ENCODE data around the gene RSPH10B. TPM values are rescaled to one million over a fixed set of nuclear protein-coding genes. Genes with fewer than 3 reads are reported as not detected.
"Not testable (repeated sequence)": the region's sequence is repeated elsewhere in the genome, so short reads cannot be mapped to it uniquely, and the experiment has no call there.

RSPH10B gene

GRCh38 chr7:5884431-5884830, 86.1 kb downstream of the RSPH10B start:
- H3K36me3 ChIP-seq (ENCODE audit: control insufficient read depth in 1 of 2, insufficient read depth in 2 of 2, low read depth in 1 of 2, low read length in 2 of 2); H2BK12ac ChIP-seq (ENCODE audit: low read length in 2 of 2); H3K4ac ChIP-seq (ENCODE audit: low read depth in 1 of 2, low read length in 2 of 2); H3K4me2 ChIP-seq (ENCODE audit: low read length, poor library complexity, severe bottlenecking); H2AK5ac ChIP-seq (ENCODE audit: low read length, severe bottlenecking); H3K4me3 ChIP-seq (ENCODE audit: insufficient read depth in 1 of 2, low read depth in 1 of 2, low read length in 2 of 2); DNase-seq; H3K27ac ChIP-seq (ENCODE audit: low read length, poor library complexity, severe bottlenecking); H3K14ac ChIP-seq (ENCODE audit: low read length in 2 of 2); H2BK120ac ChIP-seq (ENCODE audit: low read depth, low read length); H3K9ac ChIP-seq (ENCODE audit: low read length); H4K8ac ChIP-seq (ENCODE audit: low read length); H3K9me3 ChIP-seq (ENCODE audit: control insufficient read depth, low read length); H3K18ac ChIP-seq (ENCODE audit: low read depth in 1 of 2, low read length in 2 of 2); H3K4me1 ChIP-seq (ENCODE audit: control insufficient read depth, insufficient read depth, low read depth, low read length); H3K27me3 ChIP-seq (ENCODE audit: control insufficient read depth in 1 of 2, insufficient read depth in 1 of 2, low read length in 2 of 2); H4K91ac ChIP-seq (ENCODE audit: low read length); H3K79me1 ChIP-seq (replicated peaks; ENCODE audit: low read length, poor library complexity, severe bottlenecking); H3K23ac ChIP-seq (ENCODE audit: low read length in 2 of 2); H2BK5ac ChIP-seq (ENCODE audit: low read depth, low read length, poor library complexity, severe bottlenecking); H2BK15ac ChIP-seq (ENCODE audit: low read depth, poor library complexity, severe bottlenecking); H2AFZ ChIP-seq (ENCODE audit: low read depth, low read length): not testable (repeated sequence)
- 94% methylated on average over 3 of the region's 5 CpGs for WGBS

GRCh38 chr7:5880106-5880505, 90.4 kb downstream of the RSPH10B start:
- H2BK12ac ChIP-seq (ENCODE audit: low read length in 2 of 2); H2BK15ac ChIP-seq (ENCODE audit: low read depth, poor library complexity, severe bottlenecking); H4K91ac ChIP-seq (ENCODE audit: low read length); H3K9ac ChIP-seq (ENCODE audit: low read length); H3K27me3 ChIP-seq (ENCODE audit: control insufficient read depth in 1 of 2, insufficient read depth in 1 of 2, low read length in 2 of 2); H3K36me3 ChIP-seq (ENCODE audit: control insufficient read depth in 1 of 2, insufficient read depth in 2 of 2, low read depth in 1 of 2, low read length in 2 of 2); H3K18ac ChIP-seq (ENCODE audit: low read depth in 1 of 2, low read length in 2 of 2); H3K4ac ChIP-seq (ENCODE audit: low read depth in 1 of 2, low read length in 2 of 2); H2BK5ac ChIP-seq (ENCODE audit: low read depth, low read length, poor library complexity, severe bottlenecking); H3K27ac ChIP-seq (ENCODE audit: low read length, poor library complexity, severe bottlenecking); H3K9me3 ChIP-seq (ENCODE audit: control insufficient read depth, low read length); H3K14ac ChIP-seq (ENCODE audit: low read length in 2 of 2); H2BK120ac ChIP-seq (ENCODE audit: low read depth, low read length); H3K4me1 ChIP-seq (ENCODE audit: control insufficient read depth, insufficient read depth, low read depth, low read length); DNase-seq; H4K8ac ChIP-seq (ENCODE audit: low read length); H3K4me3 ChIP-seq (ENCODE audit: insufficient read depth in 1 of 2, low read depth in 1 of 2, low read length in 2 of 2); H3K23ac ChIP-seq (ENCODE audit: low read length in 2 of 2); H3K4me2 ChIP-seq (ENCODE audit: low read length, poor library complexity, severe bottlenecking); H3K79me1 ChIP-seq (replicated peaks; ENCODE audit: low read length, poor library complexity, severe bottlenecking); H2AFZ ChIP-seq (ENCODE audit: low read depth, low read length); H2AK5ac ChIP-seq (ENCODE audit: low read length, severe bottlenecking): not testable (repeated sequence)
- WGBS = 95% methylated on average over 5 of the region's 6 CpGs

GRCh38 chr7:5879591-5879990, 90.9 kb downstream of the RSPH10B start:
- not testable (repeated sequence) for DNase-seq; H4K91ac ChIP-seq (ENCODE audit: low read length); H3K4me2 ChIP-seq (ENCODE audit: low read length, poor library complexity, severe bottlenecking); H3K79me1 ChIP-seq (replicated peaks; ENCODE audit: low read length, poor library complexity, severe bottlenecking); H3K4me1 ChIP-seq (ENCODE audit: control insufficient read depth, insufficient read depth, low read depth, low read length); H2BK12ac ChIP-seq (ENCODE audit: low read length in 2 of 2); H2BK5ac ChIP-seq (ENCODE audit: low read depth, low read length, poor library complexity, severe bottlenecking); H2AK5ac ChIP-seq (ENCODE audit: low read length, severe bottlenecking); H2BK15ac ChIP-seq (ENCODE audit: low read depth, poor library complexity, severe bottlenecking); H2AFZ ChIP-seq (ENCODE audit: low read depth, low read length); H3K36me3 ChIP-seq (ENCODE audit: control insufficient read depth in 1 of 2, insufficient read depth in 2 of 2, low read depth in 1 of 2, low read length in 2 of 2); H2BK120ac ChIP-seq (ENCODE audit: low read depth, low read length); H3K27me3 ChIP-seq (ENCODE audit: control insufficient read depth in 1 of 2, insufficient read depth in 1 of 2, low read length in 2 of 2); H3K4ac ChIP-seq (ENCODE audit: low read depth in 1 of 2, low read length in 2 of 2); H3K9ac ChIP-seq (ENCODE audit: low read length); H3K23ac ChIP-seq (ENCODE audit: low read length in 2 of 2); H3K14ac ChIP-seq (ENCODE audit: low read length in 2 of 2); H3K27ac ChIP-seq (ENCODE audit: low read length, poor library complexity, severe bottlenecking); H3K9me3 ChIP-seq (ENCODE audit: control insufficient read depth, low read length); H4K8ac ChIP-seq (ENCODE audit: low read length); H3K4me3 ChIP-seq (ENCODE audit: insufficient read depth in 1 of 2, low read depth in 1 of 2, low read length in 2 of 2); H3K18ac ChIP-seq (ENCODE audit: low read depth in 1 of 2, low read length in 2 of 2)
- WGBS = 85% methylated on average over 2 of the region's 3 CpGs

Small RNAs within 50 kb of the gene (small RNA-seq; reads per million reads assigned to genes)
- gene RF00019 (ENCODE audit: low read depth) (not detected), gene SNORA80D (ENCODE audit: low read depth) (not detected)

All from mesenchymal stem cell (in vitro differentiated cells and primary cell).